Muscle layer of colon (tissue), 2 donors: Measurements from ENCODE around the gene MARCHF3.
"Not testable (repeated sequence)": the region's sequence is repeated elsewhere in the genome, so short reads cannot be mapped to it uniquely, and the experiment has no call there.

Experiments used
- H3K27ac ChIP-seq: one replicate; pipeline ENCODE4 v1.7.0; 2013; ENCODE audit warnings: low read depth, mild to moderate bottlenecking, low read length, moderate library complexity
- H3K27me3 ChIP-seq, 2 donors: one replicate each; pipeline ENCODE4 v1.7.0; 2013; ENCODE audit warnings: low read length in 2 of 2, mild to moderate bottlenecking in 2 of 2; ENCODE audit not compliant: insufficient read depth in 2 of 2, control insufficient read depth in 1 of 2
- H3K36me3 ChIP-seq: one replicate; pipeline ENCODE4 v1.7.0; 2013; ENCODE audit warnings: mild to moderate bottlenecking, low read length; ENCODE audit not compliant: insufficient read depth
- H3K4me1 ChIP-seq: one replicate; pipeline ENCODE4 v1.7.0; 2013; ENCODE audit warnings: mild to moderate bottlenecking, low read length; ENCODE audit not compliant: insufficient read depth
- H3K4me3 ChIP-seq, 2 donors: one replicate each; pipeline ENCODE4 v1.7.0; 2013; ENCODE audit warnings: low read length in 2 of 2, low read depth in 1 of 2, mild to moderate bottlenecking in 1 of 2, moderate library complexity in 1 of 2
- H3K9ac ChIP-seq: one replicate; pipeline ENCODE4 v1.7.0; 2013; ENCODE audit warnings: low read length
- H3K9me3 ChIP-seq: one replicate; pipeline ENCODE4 v1.7.0; 2013; ENCODE audit warnings: mild to moderate bottlenecking, low read length
- donor health status: abdominal sarcoma.
- donor health status: Adenocarcinoma of cecum.

MARCHF3 gene

GRCh38 chr5:126961702-126962101 lies 68.7 kb downstream of the MARCHF3 start:
- H3K9ac ChIP-seq, result no peak overlapping the region
- H3K9me3 ChIP-seq, result no peaks in the 10 kb centered on the region
- no peaks in the 10 kb centered on the region for H3K27me3 ChIP-seq
- H3K27ac ChIP-seq, result no peak overlapping the region
- H3K36me3 ChIP-seq, result no peaks in the 10 kb centered on the region
- H3K4me3 ChIP-seq, result no peak overlapping the region
- H3K4me1 ChIP-seq, result no peaks in the 10 kb centered on the region

GRCh38 chr5:126961128-126961527 lies 69.2 kb downstream of the MARCHF3 start:
- no peak overlapping the region for H3K27ac ChIP-seq
- H3K27me3 ChIP-seq, result no peaks in the 10 kb centered on the region

GRCh38 chr5:126959188-126959587 lies 71.2 kb downstream of the MARCHF3 start:
- Histone ChIP-seq H3K27me3 (no peaks in the 10 kb centered on the region), H3K27ac (no peak overlapping the region), H3K36me3 (no peaks in the 10 kb centered on the region), H3K9ac (no peak overlapping the region), H3K4me1 (no peaks in the 10 kb centered on the region), H3K4me3 (no peak overlapping the region), H3K9me3 (no peaks in the 10 kb centered on the region)

More at GRCh38 chr5:126961128-126961527, 69.2 kb downstream of the MARCHF3 start:
- H3K9me3 ChIP-seq, result no peaks in the 10 kb centered on the region
- no peaks in the 10 kb centered on the region for H3K36me3 ChIP-seq
- no peaks in the 10 kb centered on the region for H3K4me1 ChIP-seq
- H3K4me3 ChIP-seq, result no peak overlapping the region
- H3K9ac ChIP-seq, result no peak overlapping the region

GRCh38 chr5:126956991-126957390 lies 73.4 kb downstream of the MARCHF3 start:
- Histone ChIP-seq H3K27me3 (no peaks in the 10 kb centered on the region), H3K4me3 (no peak overlapping the region), H3K9ac (no peak overlapping the region), H3K36me3 (no peaks in the 10 kb centered on the region), H3K27ac (no peak overlapping the region), H3K9me3 (no peaks in the 10 kb centered on the region), H3K4me1 (no peaks in the 10 kb centered on the region)

GRCh38 chr5:126954981-126955380 lies 75.4 kb downstream of the MARCHF3 start:
- Histone ChIP-seq H3K9me3 (no peaks in the 10 kb centered on the region), H3K9ac (no peak overlapping the region), H3K27ac (no peak overlapping the region), H3K27me3 (no peaks in the 10 kb centered on the region), H3K4me1 (no peaks in the 10 kb centered on the region), H3K36me3 (no peaks in the 10 kb centered on the region), H3K4me3 (no peak overlapping the region)

- Histone ChIP-seq H3K27ac (no peak overlapping the region), H3K36me3 (no peaks in the 10 kb centered on the region), H3K9me3 (no peaks in the 10 kb centered on the region), H3K27me3 (no peaks in the 10 kb centered on the region), H3K4me1 (no peaks in the 10 kb centered on the region), H3K9ac (no peak overlapping the region), H3K4me3 (no peak overlapping the region)
Measured at GRCh38 chr5:126953640-126954039, 76.7 kb downstream of the MARCHF3 start.

- Histone ChIP-seq H3K4me1 (no peaks in the 10 kb centered on the region), H3K36me3 (no peaks in the 10 kb centered on the region)
Measured at GRCh38 chr5:126949475-126949874, 80.9 kb downstream of the MARCHF3 start.

GRCh38 chr5:126948453-126948852 lies 81.9 kb downstream of the MARCHF3 start:
- Histone ChIP-seq H3K27me3 (no peaks in the 10 kb centered on the region), H3K4me1 (no peaks in the 10 kb centered on the region), H3K4me3 (no peak overlapping the region), H3K27ac (no peak overlapping the region), H3K9ac (no peak overlapping the region), H3K36me3 (no peaks in the 10 kb centered on the region), H3K9me3 (no peaks in the 10 kb centered on the region)

More at GRCh38 chr5:126949475-126949874, 80.9 kb downstream of the MARCHF3 start:
- H3K9me3 ChIP-seq, result no peaks in the 10 kb centered on the region
- H3K27ac ChIP-seq, result no peak overlapping the region
- H3K4me3 ChIP-seq, result no peak overlapping the region
- H3K9ac ChIP-seq, result no peak overlapping the region
- no peaks in the 10 kb centered on the region for H3K27me3 ChIP-seq

GRCh38 chr5:126948011-126948355 lies 82.4 kb downstream of the MARCHF3 start:
- no peaks in the 10 kb centered on the region for H3K27me3 ChIP-seq
- H3K36me3 ChIP-seq, result no peaks in the 10 kb centered on the region
- no peak overlapping the region for H3K9ac ChIP-seq
- H3K4me1 ChIP-seq, result no peaks in the 10 kb centered on the region
- no peak overlapping the region for H3K27ac ChIP-seq
- H3K9me3 ChIP-seq, result no peaks in the 10 kb centered on the region
- H3K4me3 ChIP-seq, result no peak overlapping the region

GRCh38 chr5:126947146-126948010 lies 83.0 kb downstream of the MARCHF3 start:
- Histone ChIP-seq H3K27ac (no peak overlapping the region), H3K4me1 (no peaks in the 10 kb centered on the region), H3K9ac (no peak overlapping the region), H3K27me3 (no peaks in the 10 kb centered on the region), H3K36me3 (no peaks in the 10 kb centered on the region), H3K9me3 (no peaks in the 10 kb centered on the region), H3K4me3 (no peak overlapping the region)

- not testable (repeated sequence) for H3K4me3 ChIP-seq, H3K27me3 ChIP-seq, H3K27ac ChIP-seq, H3K9ac ChIP-seq, H3K4me1 ChIP-seq, H3K9me3 ChIP-seq, H3K36me3 ChIP-seq
Measured at GRCh38 chr5:126942908-126943307, 87.5 kb downstream of the MARCHF3 start.

- H3K27me3 ChIP-seq, result no peaks in the 10 kb centered on the region
- no peak overlapping the region for H3K9ac ChIP-seq
- H3K4me3 ChIP-seq, result no peak overlapping the region
- H3K27ac ChIP-seq, result no peak overlapping the region
- no peaks in the 10 kb centered on the region for H3K4me1 ChIP-seq
- no peaks in the 10 kb centered on the region for H3K9me3 ChIP-seq
- H3K36me3 ChIP-seq, result no peaks in the 10 kb centered on the region
Measured at GRCh38 chr5:126941403-126941802, 89.0 kb downstream of the MARCHF3 start.
